Stimulated activated CD8-positive, alpha-beta memory T cell treated with anti-CD3 and anti-CD28 coated beads, Interleukin-12 subunit alpha, Interleukin-12 subunit beta, amount 100 ng/mL, for 24 hours (primary cell): ENCODE results near the gene RFXANK.
A peak's percentile ranks its signal among the peaks of the same experiment; 100 is the strongest.
"Not testable (repeated sequence)": the region's sequence is repeated elsewhere in the genome, so short reads cannot be mapped to it uniquely, and the experiment has no call there.

ENCODE experiments used
- DNase-seq: peaks from one replicate; pipeline ENCODE4 v3.0.0-alpha.2; 2020; ENCODE audit errors: extremely low read depth

RFXANK gene

DNA sequence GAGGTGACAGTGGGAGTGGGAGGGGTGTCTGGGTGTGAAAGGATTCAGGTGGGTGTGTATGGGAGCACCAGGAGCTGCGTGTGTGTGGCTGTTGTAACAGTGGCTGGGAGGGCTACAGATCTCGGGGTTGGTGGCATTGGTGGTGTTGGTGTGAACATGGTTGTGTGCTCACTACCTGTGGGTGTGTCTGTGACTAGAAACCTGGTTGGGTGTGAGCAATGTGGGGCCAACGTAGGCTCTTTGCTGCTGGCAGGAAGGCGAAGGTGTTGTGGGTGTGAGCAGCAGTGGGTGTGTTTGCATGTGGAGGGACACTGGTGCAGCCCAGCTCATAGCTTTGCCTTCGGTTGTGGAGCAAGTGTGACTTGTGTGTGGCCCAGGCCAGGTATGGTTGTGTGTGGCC lies 14.9 kb downstream of the RFXANK start:
- no peak for DNase-seq

GRCh38 chr19:19207637-19208572 lies 15.8 kb downstream of the RFXANK start:
- no peak for DNase-seq

GRCh38 chr19:19209372-19209771 lies 17.3 kb downstream of the RFXANK start:
- no peak for DNase-seq

- no peak for DNase-seq
Measured at GRCh38 chr19:19211499-19212420, 19.7 kb downstream of the RFXANK start, which contains the start of gene NCAN. TSS of gene NCAN (plus strand) at chr19:19211958. CDS start at chr19:19216954, 4,996 bp downstream.

DNA sequence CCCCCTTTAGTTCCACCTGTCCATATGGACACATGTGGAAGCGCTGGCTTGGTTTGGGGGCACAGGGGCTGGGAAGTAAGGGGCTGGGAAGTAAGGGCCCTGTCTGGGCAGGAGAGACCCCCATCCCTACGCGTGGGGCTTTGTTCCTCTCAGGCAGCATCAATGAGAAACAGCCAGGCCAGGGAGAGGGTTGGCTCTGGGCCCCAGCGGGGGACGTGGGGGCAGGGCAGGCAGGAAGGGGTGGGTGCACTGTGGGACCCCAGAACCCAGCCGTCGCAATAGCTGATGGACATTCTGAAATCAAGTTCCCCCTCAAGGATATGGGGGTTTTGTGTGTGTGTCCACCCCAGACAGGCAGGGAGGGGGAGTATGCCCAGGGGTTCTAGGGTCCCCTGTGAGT lies 20.9 kb downstream of the RFXANK start:
- no peak for DNase-seq

DNA sequence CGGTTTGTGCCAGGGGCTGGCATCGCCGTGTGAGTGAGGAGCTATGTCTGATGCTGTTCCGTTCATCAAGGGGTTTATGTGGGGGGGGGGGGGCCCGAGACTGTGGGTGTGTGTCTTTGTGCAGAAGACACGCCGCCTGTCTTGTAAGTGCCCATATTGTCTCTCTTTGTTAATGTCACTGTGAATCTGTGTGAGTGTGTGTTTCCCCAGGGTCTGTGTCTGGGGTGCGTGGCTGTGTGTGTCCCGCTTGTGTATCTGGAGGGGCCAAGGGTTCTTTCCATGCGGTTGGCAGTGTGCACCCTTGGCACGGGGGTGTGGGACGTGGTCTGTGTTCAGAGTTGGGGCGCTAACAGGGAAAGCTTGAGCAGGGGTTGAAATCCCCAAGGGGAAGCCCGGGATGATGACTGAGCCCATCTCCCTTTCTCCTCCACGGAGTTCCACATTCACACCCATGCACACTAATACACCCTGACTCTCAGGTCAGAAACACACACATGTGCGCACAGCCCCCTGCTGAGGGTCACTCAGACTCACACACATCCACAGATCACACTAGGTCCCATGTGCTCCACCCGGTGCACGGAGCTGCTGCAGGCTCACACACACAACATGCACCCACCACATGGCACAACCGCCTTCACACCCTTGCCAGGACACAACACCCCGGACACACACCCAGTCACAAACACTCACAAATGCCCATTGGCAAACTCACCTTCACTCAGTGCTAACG lies 21.5 kb downstream of the RFXANK start:
- no peak for DNase-seq

- DNase-seq, result no peak
Measured at GRCh38 chr19:19214159-19214490, 22.1 kb downstream of the RFXANK start.

DNA sequence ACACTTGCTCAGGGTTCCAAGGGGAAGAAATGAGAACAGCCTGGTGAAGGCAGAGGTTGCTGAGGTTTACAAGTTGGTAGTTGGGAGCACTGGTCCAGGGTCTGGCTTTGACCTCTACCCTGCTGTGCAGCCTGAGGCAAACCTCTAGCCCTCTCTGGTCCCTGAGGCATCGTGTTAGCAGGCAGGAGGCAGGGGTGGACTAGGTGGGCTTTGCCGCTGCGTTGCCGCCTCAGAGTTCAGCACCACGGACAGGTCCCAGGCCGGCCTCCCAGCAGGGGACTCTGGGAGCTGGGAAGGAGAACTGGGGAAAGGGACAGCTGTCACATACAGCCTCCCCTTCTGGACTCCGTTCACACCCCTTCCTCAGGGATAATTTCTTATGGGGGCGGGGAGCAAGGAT lies 22.8 kb downstream of the RFXANK start:
- DNase-seq, result no peak

GRCh38 chr19:19215792-19216191 lies 23.7 kb downstream of the RFXANK start:
- no peak for DNase-seq

DNA sequence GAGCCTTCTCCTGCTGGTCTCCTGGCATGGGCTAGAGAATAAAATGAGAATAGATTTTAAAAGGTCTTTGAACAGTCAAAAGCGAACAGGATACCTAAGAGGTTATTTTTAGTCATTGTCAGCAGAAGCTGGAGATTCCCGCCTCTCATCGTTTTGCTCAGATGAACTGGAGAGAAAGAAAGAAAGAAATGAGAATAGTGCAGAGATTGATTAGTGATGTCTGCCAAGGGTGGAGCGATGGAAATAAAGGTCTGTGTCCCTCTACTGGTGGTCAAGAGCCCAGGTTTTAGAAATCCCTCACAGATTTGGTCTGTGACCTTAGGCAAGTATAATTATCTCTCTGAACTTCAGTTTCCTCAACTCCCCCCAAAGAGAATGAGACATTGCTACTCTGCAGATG lies 25.0 kb downstream of the RFXANK start:
- no peak for DNase-seq

- DNase-seq, result no peak
Measured at GRCh38 chr19:19218911-19219310, 26.9 kb downstream of the RFXANK start.

- not testable (repeated sequence) for DNase-seq
Measured at GRCh38 chr19:19221000-19221399, 28.9 kb downstream of the RFXANK start.

DNA sequence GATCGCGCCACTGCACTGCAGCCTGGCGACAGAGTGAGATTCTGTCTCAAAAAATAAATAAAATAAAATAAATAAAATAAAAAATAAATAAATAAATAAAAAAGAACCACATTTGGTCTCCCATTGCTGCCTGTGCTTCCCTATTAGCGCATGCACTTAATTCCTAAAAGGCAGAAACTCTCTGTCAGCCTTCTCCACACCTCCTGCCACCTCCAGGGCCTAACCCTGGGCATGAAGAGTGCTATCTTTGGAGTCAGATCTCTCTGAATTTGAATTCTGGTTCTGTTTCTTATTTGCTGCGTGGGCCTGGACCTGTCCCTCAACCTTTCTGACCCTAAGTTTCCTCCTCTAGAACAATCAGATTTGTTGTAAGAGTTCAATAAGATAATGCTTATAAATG lies 31.0 kb downstream of the RFXANK start:
- DNase-seq, result no peak

- DNase-seq, result no peak
Measured at GRCh38 chr19:19223636-19224035, 31.6 kb downstream of the RFXANK start.

- no peak for DNase-seq
Measured at GRCh38 chr19:19224150-19224851, 32.2 kb downstream of the RFXANK start.

- peak; percentile 33 for DNase-seq
Measured at GRCh38 chr19:19224852-19225494, 32.9 kb downstream of the RFXANK start.

- DNase-seq, result no peak
Measured at GRCh38 chr19:19226204-19226603, 34.1 kb downstream of the RFXANK start.

DNA sequence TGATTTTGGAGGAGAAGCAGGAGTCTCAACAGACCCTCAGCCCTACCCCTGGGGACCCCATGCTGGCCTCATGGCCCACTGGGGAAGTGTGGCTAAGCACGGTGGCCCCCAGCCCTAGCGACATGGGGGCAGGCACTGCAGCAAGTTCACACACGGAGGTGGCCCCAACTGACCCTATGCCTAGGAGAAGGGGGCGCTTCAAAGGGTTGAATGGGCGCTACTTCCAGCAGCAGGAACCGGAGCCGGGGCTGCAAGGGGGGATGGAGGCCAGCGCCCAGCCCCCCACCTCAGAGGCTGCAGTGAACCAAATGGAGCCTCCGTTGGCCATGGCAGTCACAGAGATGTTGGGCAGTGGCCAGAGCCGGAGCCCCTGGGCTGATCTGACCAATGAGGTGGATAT lies 34.6 kb downstream of the RFXANK start:
- no peak for DNase-seq

- no peak for DNase-seq
Measured at GRCh38 chr19:19227217-19227616, 35.2 kb downstream of the RFXANK start.

GRCh38 chr19:19229701-19230100 lies 37.6 kb downstream of the RFXANK start:
- DNase-seq, result no peak

GRCh38 chr19:19230999-19231398 lies 38.9 kb downstream of the RFXANK start:
- no peak for DNase-seq
